A172 (cell line): ENCODE measurements around the gene DNAI1. TPM values are rescaled to one million over a fixed set of nuclear protein-coding genes. Genes with fewer than 3 reads are reported as not detected.
A peak's percentile ranks its signal among the peaks of the same experiment; 100 is the strongest.
"Not testable (repeated sequence)": the region's sequence is repeated elsewhere in the genome, so short reads cannot be mapped to it uniquely, and the experiment has no call there.

Source experiments
- DNase-seq: peaks from one replicate; pipeline ENCODE4 v3.0.0-alpha.2; 2015; ENCODE audit warnings: low spot score
- total RNA-seq: library from RNA; depleted of rRNA; stranded (reverse); fragments of >200 nt; shearing (Covaris generic); gene quantifications from 2 replicates; pipeline ENCODE4 v1.2.3, GENCODE V29; 2014

DNAI1 gene
- total RNA-seq, 1 experiment from 2014 or later: not detected

- DNase-seq: no peak
Observed at GRCh38 chr9:34512131-34513078, 53.8 kb downstream of the DNAI1 start.

- no peak for DNase-seq
Observed at GRCh38 chr9:34513567-34514214, 55.1 kb downstream of the DNAI1 start.

DNA sequence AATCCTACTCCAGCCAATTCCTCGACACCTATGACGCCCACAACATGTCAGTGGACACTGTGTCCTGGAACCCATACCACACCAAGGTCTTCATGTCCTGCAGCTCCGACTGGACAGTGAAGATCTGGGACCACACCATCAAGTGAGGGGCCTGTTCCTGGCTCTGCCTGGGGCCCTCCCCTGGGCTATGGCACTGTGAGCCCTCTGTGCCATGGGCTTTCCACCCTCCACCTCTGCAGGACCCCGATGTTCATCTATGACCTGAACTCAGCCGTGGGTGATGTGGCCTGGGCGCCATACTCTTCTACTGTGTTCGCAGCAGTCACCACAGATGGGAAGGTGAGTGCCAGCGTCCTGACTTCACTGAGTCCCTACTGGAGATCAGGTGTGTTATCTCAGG lies 55.8 kb downstream of the DNAI1 start:
- DNase-seq: no peak

DNA sequence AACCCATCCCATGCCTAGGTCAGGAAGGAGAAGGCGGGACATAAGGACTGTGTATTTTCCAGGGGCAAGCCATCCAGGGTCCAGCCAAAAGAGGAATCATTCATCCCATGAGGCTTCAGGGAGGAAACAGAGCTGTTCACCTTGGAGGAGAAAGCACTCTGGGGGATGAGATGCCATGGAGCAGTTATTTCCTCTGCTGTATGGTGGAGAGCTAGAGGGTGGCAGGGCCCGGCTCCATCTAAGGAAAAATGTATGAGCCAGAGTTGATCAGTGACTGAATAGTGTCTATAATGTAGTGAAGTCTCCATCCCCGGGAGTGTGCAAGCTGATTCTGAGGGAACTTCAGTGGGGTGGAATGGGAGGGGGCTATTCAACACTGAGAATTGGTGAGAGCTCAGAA lies 56.2 kb downstream of the DNAI1 start:
- DNase-seq: no peak

DNA sequence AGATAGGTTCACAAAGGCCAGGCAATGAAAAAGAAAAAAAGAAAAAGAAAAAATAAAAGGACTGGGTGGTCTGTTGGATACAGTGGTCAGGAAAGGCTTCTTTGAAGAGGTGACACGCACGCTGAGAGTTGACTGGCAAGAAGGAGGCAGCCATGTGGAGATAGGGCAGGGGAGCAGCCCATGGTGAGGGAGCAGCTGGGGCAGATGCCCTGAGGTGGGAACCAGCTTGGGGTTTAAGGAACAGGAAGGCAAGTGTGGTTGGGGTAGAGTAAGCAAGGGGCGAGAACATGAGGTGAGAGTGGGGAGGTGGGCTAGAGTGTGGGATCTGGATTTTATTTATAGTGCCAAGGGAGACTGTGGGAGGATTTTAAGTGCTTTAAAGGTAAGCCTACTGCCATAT lies 57.4 kb downstream of the DNAI1 start:
- no peak for DNase-seq

- DNase-seq: no peak
Observed at GRCh38 chr9:34517185-34517584, 58.6 kb downstream of the DNAI1 start.

- no peak for DNase-seq
Observed at GRCh38 chr9:34518110-34518616, 59.6 kb downstream of the DNAI1 start.

GRCh38 chr9:34518896-34519295 lies 60.3 kb downstream of the DNAI1 start:
- DNase-seq: no peak

- no peak for DNase-seq
Observed at GRCh38 chr9:34519321-34520020, 60.9 kb downstream of the DNAI1 start.

DNA sequence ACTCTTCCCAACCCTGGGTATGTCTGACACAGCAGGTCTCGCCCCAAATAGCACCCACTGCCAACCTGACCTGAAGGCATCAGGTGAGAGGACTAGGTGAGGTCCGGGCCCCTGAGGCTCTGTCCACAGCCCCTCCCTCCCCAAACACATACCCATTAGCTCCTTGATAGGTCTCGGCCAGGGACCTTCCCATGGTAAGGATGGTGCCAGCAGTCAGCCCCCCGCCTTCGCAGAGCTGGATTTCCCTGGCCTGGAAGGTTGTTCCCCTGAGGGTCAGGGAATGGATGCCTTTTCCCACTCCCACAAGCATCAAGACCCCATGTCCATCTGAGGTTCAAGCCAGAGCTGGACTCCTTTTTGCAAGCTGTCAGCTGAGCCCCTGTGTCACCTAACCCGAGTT lies 61.5 kb downstream of the DNAI1 start:
- no peak for DNase-seq

DNA sequence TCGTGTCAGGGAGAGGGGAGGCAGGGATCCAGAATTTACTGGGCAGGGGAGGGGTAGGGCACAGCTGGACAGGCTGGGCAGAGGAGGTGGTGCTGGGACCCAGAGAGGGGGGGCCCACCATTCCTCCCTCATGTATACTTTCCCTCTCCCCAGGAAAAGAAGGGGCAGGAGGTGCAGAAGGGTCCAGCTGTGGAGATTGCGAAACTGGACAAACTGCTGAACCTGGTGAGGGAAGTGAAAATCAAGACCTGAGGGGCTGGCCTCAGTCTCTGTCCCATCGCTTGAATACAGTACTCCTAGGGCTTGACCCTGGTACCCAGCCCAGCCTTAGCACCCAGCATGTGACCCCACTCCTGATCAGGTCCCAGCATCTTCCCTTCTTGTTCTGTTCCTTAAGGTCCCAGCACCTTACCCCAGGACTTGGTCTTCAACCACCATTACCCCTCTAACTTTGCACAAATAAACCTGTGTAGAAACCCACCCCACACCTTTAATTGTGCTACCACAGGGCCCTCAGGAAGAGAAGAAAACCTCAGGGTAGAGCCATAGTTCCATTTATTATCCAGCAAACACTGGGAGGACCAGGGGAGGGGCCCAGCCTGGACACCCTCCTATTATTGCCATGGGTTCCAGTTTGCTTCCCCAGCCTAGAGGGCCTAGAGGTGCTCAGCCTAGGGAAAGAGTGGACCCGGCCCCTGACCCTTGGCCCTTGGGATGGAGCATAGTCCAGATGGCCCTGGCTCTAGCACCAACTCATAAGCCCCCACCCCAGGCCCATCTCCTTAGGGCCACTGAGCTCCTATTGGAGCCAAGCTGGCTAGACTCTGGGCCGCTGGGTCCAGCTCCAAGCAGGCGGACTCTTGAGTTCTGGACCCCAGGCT lies 62.1 kb downstream of the DNAI1 start:
- no peak for DNase-seq

DNA sequence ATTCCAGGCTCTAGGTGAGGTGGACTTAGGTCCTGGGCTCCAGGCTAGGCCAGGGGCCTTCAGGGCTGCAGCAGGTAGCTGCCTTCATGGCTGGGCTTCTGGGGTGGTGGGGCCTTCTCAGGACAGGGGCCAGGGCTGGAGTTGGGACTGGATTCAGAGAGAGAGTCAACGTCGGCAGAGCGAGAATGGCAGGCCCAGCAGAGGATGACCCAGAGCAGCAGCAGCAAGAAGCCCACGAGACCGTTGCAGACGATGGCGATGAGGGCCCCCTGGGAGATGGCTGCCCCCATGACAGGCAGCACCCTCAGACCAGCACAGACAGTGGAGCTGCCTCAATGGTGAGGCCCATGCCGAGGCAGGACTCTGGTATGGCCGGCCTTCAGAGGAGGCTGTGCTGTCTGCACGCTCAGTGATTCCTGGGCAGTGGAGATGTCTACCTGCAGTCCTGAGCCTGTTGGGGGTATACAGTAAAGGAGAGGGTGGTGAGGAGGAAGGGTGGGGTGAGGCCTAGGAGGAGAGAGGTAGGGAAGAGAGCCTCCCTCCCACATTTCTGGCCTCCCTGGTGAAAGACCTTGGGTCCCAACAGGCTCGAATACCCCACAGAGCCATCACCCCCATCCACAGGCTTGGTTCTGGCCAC lies 62.9 kb downstream of the DNAI1 start:
- DNase-seq: no peak

GRCh38 chr9:34522091-34522887 lies 63.7 kb downstream of the DNAI1 start:
- no peak for DNase-seq

DNA sequence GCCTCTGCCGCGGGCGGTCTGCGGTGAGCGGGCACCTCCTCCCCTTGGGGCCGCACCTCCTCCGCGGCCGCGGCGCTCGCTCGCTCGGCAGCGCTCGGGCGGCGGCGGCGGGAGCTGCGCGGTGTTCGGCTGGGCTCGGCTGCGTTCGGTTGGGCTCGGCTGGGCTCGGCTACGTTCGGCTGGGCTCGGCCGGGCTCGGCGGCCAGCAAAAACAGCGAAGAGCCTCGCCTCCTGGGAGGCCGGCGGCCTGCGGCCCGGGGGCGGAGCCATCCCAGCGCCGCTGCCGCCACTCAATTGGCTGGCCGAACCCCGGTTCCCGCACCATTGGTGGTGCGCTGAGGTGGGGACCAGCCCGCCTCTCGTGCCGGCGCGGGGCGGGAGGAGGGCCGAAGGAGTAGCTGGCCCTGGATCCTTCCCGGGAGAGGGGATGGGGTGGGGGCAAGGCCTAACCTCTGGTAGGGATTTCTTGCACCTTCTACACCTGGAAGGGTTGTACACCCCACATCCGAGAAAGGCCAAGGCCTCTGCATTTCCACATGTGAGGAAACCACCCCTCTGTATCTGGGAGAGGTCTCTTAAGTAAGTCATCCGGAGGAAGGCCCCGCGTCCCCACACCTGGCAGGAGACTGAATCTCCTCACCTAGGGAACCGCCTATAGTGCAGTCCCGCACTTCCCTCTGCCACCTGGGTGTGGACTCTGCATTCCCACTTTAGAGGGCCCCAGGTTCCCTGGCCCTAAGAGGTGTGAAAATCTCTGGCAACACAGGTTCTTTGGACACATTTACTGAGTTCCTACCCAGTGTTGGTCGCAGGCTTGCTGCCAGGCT lies 64.6 kb downstream of the DNAI1 start, which contains the start of gene ENHO:
ENHO (minus strand) TSS at position 20 of the 827 bp plus-strand sequence. CDS start 1,295 bp downstream, outside the sequence.
- DNase-seq: peak; percentile 59

- no peak for DNase-seq
Observed at GRCh38 chr9:34524349-34524748, 65.7 kb downstream of the DNAI1 start.

- no peak for DNase-seq
Observed at GRCh38 chr9:34526026-34526425, 67.4 kb downstream of the DNAI1 start.

- not testable (repeated sequence) for DNase-seq
Observed at GRCh38 chr9:34532041-34532440, 73.4 kb downstream of the DNAI1 start.

DNA sequence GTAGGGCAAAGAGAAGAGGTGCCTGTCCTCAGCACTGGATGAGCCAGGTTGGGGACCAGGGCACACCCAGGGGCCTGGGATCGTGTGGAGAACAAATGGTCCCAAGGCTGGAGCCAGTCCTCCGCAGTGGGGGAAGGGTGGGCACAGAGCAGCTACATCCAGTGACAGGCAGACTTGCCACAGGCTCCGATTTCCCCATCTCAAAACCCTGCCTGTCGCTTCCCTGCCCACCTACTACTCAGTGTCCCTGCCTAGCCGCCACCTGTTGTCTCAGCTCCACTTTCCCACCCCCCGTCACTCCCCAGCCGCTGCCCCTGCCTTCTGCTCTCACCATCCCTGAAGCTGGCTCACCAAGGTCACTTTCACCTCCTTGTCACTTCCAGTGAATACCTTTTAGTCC lies 78.1 kb downstream of the DNAI1 start:
- no peak for DNase-seq

- DNase-seq: peak; percentile 77
Observed at GRCh38 chr9:34540827-34541226, 82.2 kb downstream of the DNAI1 start.
